Gastroesophageal sphincter (tissue), 3 donors: ENCODE results near the gene CADM1.

ENCODE experiments used
- POLR2A ChIP-seq, 2 donors: fragments of 450-650 bp; IDR thresholded peaks; one replicate each; pipeline ENCODE4 v1.6.1; 2017; ENCODE audit warnings: antibody characterized with exemption in 2 of 2, mild to moderate bottlenecking in 2 of 2, moderate library complexity in 1 of 2
- TF ChIP-seq, protein P1 (sequence below), 4 experiments: fragments of 200-600 bp in 2 of 4; fragments of 450-650 bp in 2 of 4; sonication (generic) in 1 of 4; IDR thresholded peaks; one replicate each; pipeline ENCODE4 v1.5.1; 2017 to 2019; ENCODE audit warnings: antibody characterized with exemption in 4 of 4, mild to moderate bottlenecking in 2 of 4, moderate library complexity in 2 of 4

- TF ChIP-seq, protein P1, sequence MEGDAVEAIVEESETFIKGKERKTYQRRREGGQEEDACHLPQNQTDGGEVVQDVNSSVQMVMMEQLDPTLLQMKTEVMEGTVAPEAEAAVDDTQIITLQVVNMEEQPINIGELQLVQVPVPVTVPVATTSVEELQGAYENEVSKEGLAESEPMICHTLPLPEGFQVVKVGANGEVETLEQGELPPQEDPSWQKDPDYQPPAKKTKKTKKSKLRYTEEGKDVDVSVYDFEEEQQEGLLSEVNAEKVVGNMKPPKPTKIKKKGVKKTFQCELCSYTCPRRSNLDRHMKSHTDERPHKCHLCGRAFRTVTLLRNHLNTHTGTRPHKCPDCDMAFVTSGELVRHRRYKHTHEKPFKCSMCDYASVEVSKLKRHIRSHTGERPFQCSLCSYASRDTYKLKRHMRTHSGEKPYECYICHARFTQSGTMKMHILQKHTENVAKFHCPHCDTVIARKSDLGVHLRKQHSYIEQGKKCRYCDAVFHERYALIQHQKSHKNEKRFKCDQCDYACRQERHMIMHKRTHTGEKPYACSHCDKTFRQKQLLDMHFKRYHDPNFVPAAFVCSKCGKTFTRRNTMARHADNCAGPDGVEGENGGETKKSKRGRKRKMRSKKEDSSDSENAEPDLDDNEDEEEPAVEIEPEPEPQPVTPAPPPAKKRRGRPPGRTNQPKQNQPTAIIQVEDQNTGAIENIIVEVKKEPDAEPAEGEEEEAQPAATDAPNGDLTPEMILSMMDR (IDR thresholded peaks at IDR 0.05) = no peak
- TF ChIP-seq POLR2A (IDR thresholded peaks at IDR 0.05) = no peak
Measured at GRCh38 chr11:115454525-115454924, 49.7 kb downstream of the CADM1 start.
